ENCODE measurements around the gene CRYGB.
"Not testable (repeated sequence)": the region's sequence is repeated elsewhere in the genome, so short reads cannot be mapped to it uniquely, and the experiment has no call there.

Gene CRYGB

GRCh38 chr2:208130712-208131110 is 15.2 kb downstream of the CRYGB start:
- Histone ChIP-seq H3K4me1 (ENCODE audit: control insufficient read depth, insufficient read depth, low read length) (no peaks in the 10 kb centered on the region), H3K4me3 (ENCODE audit: low read length) (no peak overlapping the region), H3K27me3 (replicated peaks; ENCODE audit: control insufficient read depth, insufficient read depth, low read length) (peaks cover 21% of the 10 kb centered on the region), H3K9me3 (ENCODE audit: control insufficient read depth, low read length) (no peaks in the 10 kb centered on the region), H3K36me3 (ENCODE audit: control insufficient read depth, insufficient read depth, low read length, severe bottlenecking) (no peaks in the 10 kb centered on the region), H3K9ac (ENCODE audit: low read length) (no peak overlapping the region)
- DNase-seq (ENCODE audit: low read depth), result no peak

GRCh38 chr2:208129744-208130711 is 15.9 kb downstream of the CRYGB start, which contains the start of gene CRYGC:
CRYGC (minus strand) TSS chr2:208129828; CDS start chr2:208129792, 36 bp downstream.
- Histone ChIP-seq H3K27me3 (replicated peaks; ENCODE audit: control insufficient read depth, insufficient read depth, low read length) (peaks cover 26% of the 10 kb centered on the region), H3K9me3 (ENCODE audit: control insufficient read depth, low read length) (no peaks in the 10 kb centered on the region), H3K4me1 (ENCODE audit: control insufficient read depth, insufficient read depth, low read length) (no peaks in the 10 kb centered on the region), H3K36me3 (ENCODE audit: control insufficient read depth, insufficient read depth, low read length, severe bottlenecking) (no peaks in the 10 kb centered on the region), H3K4me3 (ENCODE audit: low read length) (no peak within 1 kb of the TSS), H3K9ac (ENCODE audit: low read length) (no peak within 1 kb of the TSS)
- DNase-seq (ENCODE audit: low read depth), result no peak

GRCh38 chr2:208128136-208128535 is 17.8 kb downstream of the CRYGB start:
- Histone ChIP-seq H3K36me3 (ENCODE audit: control insufficient read depth, insufficient read depth, low read length, severe bottlenecking) (no peaks in the 10 kb centered on the region), H3K9ac (ENCODE audit: low read length) (no peak overlapping the region), H3K4me3 (ENCODE audit: low read length) (no peak overlapping the region), H3K27me3 (replicated peaks; ENCODE audit: control insufficient read depth, insufficient read depth, low read length) (peaks cover 37% of the 10 kb centered on the region), H3K9me3 (ENCODE audit: control insufficient read depth, low read length) (no peaks in the 10 kb centered on the region), H3K4me1 (ENCODE audit: control insufficient read depth, insufficient read depth, low read length) (no peaks in the 10 kb centered on the region)
- DNase-seq (ENCODE audit: low read depth), result no peak

GRCh38 chr2:208127090-208127489 is 18.9 kb downstream of the CRYGB start:
- Histone ChIP-seq H3K9me3 (ENCODE audit: control insufficient read depth, low read length) (no peaks in the 10 kb centered on the region), H3K36me3 (ENCODE audit: control insufficient read depth, insufficient read depth, low read length, severe bottlenecking) (no peaks in the 10 kb centered on the region), H3K4me1 (ENCODE audit: control insufficient read depth, insufficient read depth, low read length) (no peaks in the 10 kb centered on the region), H3K4me3 (ENCODE audit: low read length) (no peak overlapping the region), H3K27me3 (replicated peaks; ENCODE audit: control insufficient read depth, insufficient read depth, low read length) (peaks cover 37% of the 10 kb centered on the region), H3K9ac (ENCODE audit: low read length) (no peak overlapping the region)
- no peak for DNase-seq (ENCODE audit: low read depth)

- Histone ChIP-seq H3K4me3 (ENCODE audit: low read length) (no peak overlapping the region), H3K36me3 (ENCODE audit: control insufficient read depth, insufficient read depth, low read length, severe bottlenecking) (no peaks in the 10 kb centered on the region), H3K4me1 (ENCODE audit: control insufficient read depth, insufficient read depth, low read length) (no peaks in the 10 kb centered on the region), H3K9ac (ENCODE audit: low read length) (no peak overlapping the region), H3K9me3 (ENCODE audit: control insufficient read depth, low read length) (no peaks in the 10 kb centered on the region), H3K27me3 (replicated peaks; ENCODE audit: control insufficient read depth, insufficient read depth, low read length) (peaks cover 34% of the 10 kb centered on the region)
- DNase-seq (ENCODE audit: low read depth), result no peak
Measured at GRCh38 chr2:208125251-208125650, 20.7 kb downstream of the CRYGB start.

GRCh38 chr2:208124013-208124715 is 21.8 kb downstream of the CRYGB start, which contains the start of gene CRYGD:
CRYGD (minus strand) TSS chr2:208124524; CDS start chr2:208124473, 51 bp downstream.
- not testable (repeated sequence) for H3K9me3 ChIP-seq (ENCODE audit: control insufficient read depth, low read length); H3K4me1 ChIP-seq (ENCODE audit: control insufficient read depth, insufficient read depth, low read length); DNase-seq (ENCODE audit: low read depth); H3K9ac ChIP-seq (ENCODE audit: low read length); H3K36me3 ChIP-seq (ENCODE audit: control insufficient read depth, insufficient read depth, low read length, severe bottlenecking)
- Histone ChIP-seq H3K4me3 (ENCODE audit: low read length) (peak within 1 kb of the TSS; percentile 33), H3K27me3 (replicated peaks; ENCODE audit: control insufficient read depth, insufficient read depth, low read length) (peaks cover 34% of the 10 kb centered on the region)

GRCh38 chr2:208122248-208122647 is 23.7 kb downstream of the CRYGB start:
- H3K27me3 ChIP-seq (replicated peaks; ENCODE audit: control insufficient read depth, insufficient read depth, low read length), result peaks cover 26% of the 10 kb centered on the region
- H3K9me3 ChIP-seq (ENCODE audit: control insufficient read depth, low read length), result no peaks in the 10 kb centered on the region
- H3K4me3 ChIP-seq (ENCODE audit: low read length), result no peak overlapping the region
- no peak overlapping the region for H3K9ac ChIP-seq (ENCODE audit: low read length)
- no peaks in the 10 kb centered on the region for H3K4me1 ChIP-seq (ENCODE audit: control insufficient read depth, insufficient read depth, low read length)
- no peaks in the 10 kb centered on the region for H3K36me3 ChIP-seq (ENCODE audit: control insufficient read depth, insufficient read depth, low read length, severe bottlenecking)
- no peak for DNase-seq (ENCODE audit: low read depth)

- Histone ChIP-seq H3K4me3 (ENCODE audit: low read length) (no peak overlapping the region), H3K4me1 (ENCODE audit: control insufficient read depth, insufficient read depth, low read length) (no peaks in the 10 kb centered on the region), H3K27me3 (replicated peaks; ENCODE audit: control insufficient read depth, insufficient read depth, low read length) (peaks cover 18% of the 10 kb centered on the region), H3K9ac (ENCODE audit: low read length) (no peak overlapping the region), H3K9me3 (ENCODE audit: control insufficient read depth, low read length) (no peaks in the 10 kb centered on the region), H3K36me3 (ENCODE audit: control insufficient read depth, insufficient read depth, low read length, severe bottlenecking) (no peaks in the 10 kb centered on the region)
- no peak for DNase-seq (ENCODE audit: low read depth)
Measured at GRCh38 chr2:208118918-208119317, 27.0 kb downstream of the CRYGB start.

- not testable (repeated sequence) for H3K4me1 ChIP-seq (ENCODE audit: control insufficient read depth, insufficient read depth, low read length); DNase-seq (ENCODE audit: low read depth); H3K4me3 ChIP-seq (ENCODE audit: low read length); H3K36me3 ChIP-seq (ENCODE audit: control insufficient read depth, insufficient read depth, low read length, severe bottlenecking); H3K9ac ChIP-seq (ENCODE audit: low read length); H3K9me3 ChIP-seq (ENCODE audit: control insufficient read depth, low read length)
- H3K27me3 ChIP-seq (replicated peaks; ENCODE audit: control insufficient read depth, insufficient read depth, low read length), result peaks cover 26% of the 10 kb centered on the region
Measured at GRCh38 chr2:208117390-208117789, 28.6 kb downstream of the CRYGB start.

- Histone ChIP-seq H3K9ac (ENCODE audit: low read length) (no peak overlapping the region), H3K4me3 (ENCODE audit: low read length) (no peak overlapping the region), H3K9me3 (ENCODE audit: control insufficient read depth, low read length) (no peaks in the 10 kb centered on the region), H3K36me3 (ENCODE audit: control insufficient read depth, insufficient read depth, low read length, severe bottlenecking) (no peaks in the 10 kb centered on the region), H3K27me3 (replicated peaks; ENCODE audit: control insufficient read depth, insufficient read depth, low read length) (peaks cover 29% of the 10 kb centered on the region), H3K4me1 (ENCODE audit: control insufficient read depth, insufficient read depth, low read length) (no peaks in the 10 kb centered on the region)
- no peak for DNase-seq (ENCODE audit: low read depth)
Measured at GRCh38 chr2:208112969-208113368, 33.0 kb downstream of the CRYGB start.

- peaks cover 29% of the 10 kb centered on the region for H3K27me3 ChIP-seq (replicated peaks; ENCODE audit: control insufficient read depth, insufficient read depth, low read length)
- not testable (repeated sequence) for H3K36me3 ChIP-seq (ENCODE audit: control insufficient read depth, insufficient read depth, low read length, severe bottlenecking); DNase-seq (ENCODE audit: low read depth); H3K9me3 ChIP-seq (ENCODE audit: control insufficient read depth, low read length); H3K4me1 ChIP-seq (ENCODE audit: control insufficient read depth, insufficient read depth, low read length); H3K4me3 ChIP-seq (ENCODE audit: low read length); H3K9ac ChIP-seq (ENCODE audit: low read length)
Measured at GRCh38 chr2:208112273-208112745, 33.6 kb downstream of the CRYGB start.

All from adipocyte (in vitro differentiated cells).